ENCODE data around the gene PLP1.

The PLP1 gene

GRCh38 chrX:103733017-103733416 lies 43.6 kb upstream of the PLP1 start:
- H3K27me3 ChIP-seq (ENCODE audit: insufficient read depth, low read depth, severe bottlenecking): peaks cover 16% of the 10 kb centered on the region
- no peaks in the 10 kb centered on the region for H3K9me3 ChIP-seq (ENCODE audit: severe bottlenecking)
- H3K4me3 ChIP-seq (ENCODE audit: low read depth, low read length): no peak overlapping the region
- no peak overlapping the region for H3K27ac ChIP-seq
- no peaks in the 10 kb centered on the region for H3K36me3 ChIP-seq
- DNase-seq: no peak
- no peak for TF ChIP-seq CTCF (IDR thresholded peaks at IDR 0.05; ENCODE audit: low read depth, low read length)

GRCh38 chrX:103734125-103734760 lies 42.4 kb upstream of the PLP1 start:
- no peak for TF ChIP-seq CTCF (IDR thresholded peaks at IDR 0.05; ENCODE audit: low read depth, low read length)
- DNase-seq: no peak
- Histone ChIP-seq H3K27ac (no peak overlapping the region), H3K27me3 (ENCODE audit: insufficient read depth, low read depth, severe bottlenecking) (peaks cover 17% of the 10 kb centered on the region), H3K9me3 (ENCODE audit: severe bottlenecking) (no peaks in the 10 kb centered on the region), H3K4me3 (ENCODE audit: low read depth, low read length) (no peak overlapping the region), H3K36me3 (no peaks in the 10 kb centered on the region)

GRCh38 chrX:103737696-103738095 lies 38.9 kb upstream of the PLP1 start:
- Histone ChIP-seq H3K27me3 (ENCODE audit: insufficient read depth, low read depth, severe bottlenecking) (peaks cover 13% of the 10 kb centered on the region), H3K4me3 (ENCODE audit: low read depth, low read length) (no peak overlapping the region), H3K36me3 (no peaks in the 10 kb centered on the region), H3K27ac (no peak overlapping the region), H3K9me3 (ENCODE audit: severe bottlenecking) (no peaks in the 10 kb centered on the region)
- no peak for DNase-seq
- TF ChIP-seq CTCF (IDR thresholded peaks at IDR 0.05; ENCODE audit: low read depth, low read length): no peak

DNA sequence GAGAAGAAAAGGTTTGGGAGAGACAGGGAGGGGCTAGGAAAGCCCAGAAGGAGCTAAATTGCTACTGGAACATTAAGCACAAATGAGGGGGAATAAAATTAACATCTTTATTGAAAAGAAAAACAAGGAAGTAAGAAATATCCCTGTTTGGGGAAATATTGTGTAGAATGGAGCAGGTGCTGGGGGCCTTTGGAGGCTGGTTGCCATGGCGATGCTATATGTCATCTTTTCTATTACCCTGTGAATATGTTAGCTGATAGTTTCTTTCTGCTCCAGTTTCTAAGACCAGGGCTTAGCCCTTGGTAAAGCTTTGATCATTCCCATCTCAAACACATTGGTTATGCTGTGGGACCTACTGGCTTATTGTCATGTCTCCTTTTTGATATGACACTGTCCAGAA lies 37.2 kb upstream of the PLP1 start:
- Histone ChIP-seq H3K9me3 (ENCODE audit: severe bottlenecking) (no peaks in the 10 kb centered on the region), H3K27ac (no peak overlapping the region), H3K4me3 (ENCODE audit: low read depth, low read length) (no peak overlapping the region), H3K27me3 (ENCODE audit: insufficient read depth, low read depth, severe bottlenecking) (peaks cover 15% of the 10 kb centered on the region), H3K36me3 (no peaks in the 10 kb centered on the region)
- no peak for DNase-seq
- no peak for TF ChIP-seq CTCF (IDR thresholded peaks at IDR 0.05; ENCODE audit: low read depth, low read length)

DNA sequence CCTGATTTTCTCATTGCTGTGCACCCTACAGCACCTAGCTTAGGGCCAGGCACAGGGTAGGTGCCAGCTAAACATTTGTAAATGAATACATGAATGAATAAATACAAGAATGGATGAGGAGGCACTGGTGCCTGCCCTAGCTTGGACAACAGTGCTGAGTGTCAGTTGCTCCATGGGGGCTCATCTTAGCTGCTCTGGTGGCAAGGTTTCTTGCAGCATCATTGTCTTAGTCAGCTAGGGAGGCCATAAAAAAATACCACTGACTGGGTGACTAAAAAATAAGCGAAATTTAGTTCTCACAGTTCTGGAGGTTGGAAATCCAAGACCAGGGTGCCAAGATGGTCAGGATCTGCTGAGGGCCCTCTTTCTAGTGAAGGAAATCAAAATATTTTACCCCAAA lies 34.8 kb upstream of the PLP1 start:
- H3K4me3 ChIP-seq (ENCODE audit: low read depth, low read length): no peak overlapping the region
- H3K36me3 ChIP-seq: no peaks in the 10 kb centered on the region
- no peak overlapping the region for H3K27ac ChIP-seq
- H3K27me3 ChIP-seq (ENCODE audit: insufficient read depth, low read depth, severe bottlenecking): peaks cover 28% of the 10 kb centered on the region
- H3K9me3 ChIP-seq (ENCODE audit: severe bottlenecking): no peaks in the 10 kb centered on the region
- DNase-seq: no peak
- TF ChIP-seq CTCF (IDR thresholded peaks at IDR 0.05; ENCODE audit: low read depth, low read length): no peak

GRCh38 chrX:103742339-103742738 lies 34.3 kb upstream of the PLP1 start:
- H3K9me3 ChIP-seq (ENCODE audit: severe bottlenecking): no peaks in the 10 kb centered on the region
- no peaks in the 10 kb centered on the region for H3K36me3 ChIP-seq
- no peak for DNase-seq
- H3K27me3 ChIP-seq (ENCODE audit: insufficient read depth, low read depth, severe bottlenecking): peaks cover 28% of the 10 kb centered on the region
- H3K4me3 ChIP-seq (ENCODE audit: low read depth, low read length): no peak overlapping the region
- H3K27ac ChIP-seq: no peak overlapping the region
- TF ChIP-seq CTCF (IDR thresholded peaks at IDR 0.05; ENCODE audit: low read depth, low read length): no peak
